Measurements from ENCODE around the gene MAP3K5.
"Not testable (repeated sequence)": the region's sequence is repeated elsewhere in the genome, so short reads cannot be mapped to it uniquely, and the experiment has no call there.

The MAP3K5 gene

DNA sequence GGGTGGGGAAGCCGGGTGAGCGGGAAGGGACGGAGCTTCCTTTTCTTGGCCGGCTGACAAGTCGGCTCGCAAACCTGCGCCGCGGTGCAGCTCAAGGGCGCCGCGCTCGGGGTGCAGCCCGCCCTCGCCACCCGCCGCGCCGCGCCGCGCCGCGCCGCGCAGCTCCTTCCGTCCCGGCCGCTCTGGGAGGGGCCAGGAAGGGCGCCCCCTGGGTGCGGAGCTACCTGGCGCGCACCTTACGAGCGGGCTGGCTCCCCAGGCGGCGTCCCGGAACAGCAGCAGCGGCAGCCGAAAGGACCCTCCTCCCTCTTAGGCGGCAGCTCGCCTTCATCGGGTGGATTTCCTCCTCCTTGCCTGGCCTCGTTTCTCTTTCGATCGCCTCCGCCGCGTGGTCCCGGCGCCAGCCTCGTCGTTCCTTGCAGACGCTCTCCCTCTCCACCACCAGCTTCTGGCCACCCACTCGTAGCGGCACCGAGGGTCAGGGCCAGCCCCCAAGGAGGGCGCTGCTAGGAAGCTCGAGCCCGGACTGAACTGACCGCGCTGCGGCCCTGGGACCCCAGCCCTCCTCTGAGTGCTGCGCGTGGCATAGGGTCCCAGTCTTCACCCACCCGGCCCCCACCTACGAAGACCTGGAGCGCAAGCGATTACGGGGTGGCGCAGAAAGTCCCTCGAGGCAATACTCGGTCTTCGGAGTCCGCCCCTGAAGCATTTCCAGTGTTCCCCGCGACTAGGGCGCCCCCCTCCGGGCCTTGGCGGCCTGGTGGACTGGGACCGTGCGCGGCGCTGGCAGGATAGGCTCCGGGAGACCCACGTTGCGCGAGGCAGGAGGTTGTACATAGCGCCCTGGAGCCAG, at the start of gene MAP3K5:
Gene MAP3K5, minus strand, starts transcription at position 68 of the 853 bp plus-strand sequence. CDS start 320 bp downstream, outside the sequence.
- peak; percentile 91 for DNase-seq (ENCODE audit: low read depth)

GRCh38 chr6:136840276-136841001, 48.2 kb upstream of the MAP3K5 start:
- DNase-seq (ENCODE audit: low read depth) = no peak

DNA sequence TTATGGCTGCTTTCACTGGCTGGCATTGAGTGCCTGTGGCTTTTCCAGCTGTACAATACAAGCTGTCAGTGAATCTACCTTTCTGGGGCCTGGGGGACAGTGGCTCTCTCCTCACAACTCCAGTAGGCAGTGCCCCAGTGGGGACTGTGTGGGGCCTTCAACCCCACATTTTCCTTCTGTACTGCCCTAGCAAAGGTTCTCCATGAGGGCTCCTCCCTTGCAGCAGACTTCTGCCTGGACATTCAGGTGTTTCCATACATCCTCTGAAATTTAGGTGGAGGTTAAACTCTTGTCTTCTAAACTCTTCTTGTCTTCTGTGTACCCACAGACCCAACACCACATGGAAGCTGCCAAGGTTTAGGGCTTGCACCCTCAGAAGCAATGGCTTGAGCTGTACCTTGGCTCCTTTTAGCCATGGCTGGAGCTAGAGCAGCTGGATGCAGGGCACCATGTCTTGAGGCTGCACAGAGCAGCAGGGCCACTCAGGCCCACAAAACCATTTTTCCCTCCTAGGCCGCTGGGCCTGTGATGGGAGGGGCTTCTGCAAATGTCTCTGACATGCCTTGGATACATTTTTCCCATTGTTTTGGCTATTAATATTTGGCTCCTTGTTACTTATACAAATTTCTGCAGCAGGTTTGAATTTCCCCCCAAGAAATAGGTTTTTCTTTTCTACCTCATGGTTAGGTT, 39.7 kb upstream of the MAP3K5 start:
- no peak for DNase-seq (ENCODE audit: low read depth)

- no peak for DNase-seq (ENCODE audit: low read depth)
These were observed 33.9 kb upstream of the MAP3K5 start for GRCh38 chr6:136826216-136826615.

GRCh38 chr6:136823128-136823660, 30.9 kb upstream of the MAP3K5 start:
- DNase-seq (ENCODE audit: low read depth) = no peak

- peak; percentile 91 for DNase-seq (ENCODE audit: low read depth)
These were observed 30.3 kb upstream of the MAP3K5 start, which contains the start of gene PEX7 for GRCh38 chr6:136822376-136823127. Gene PEX7 (plus strand): TSS chr6:136822592. CDS start chr6:136822666, 74 bp downstream.

- DNase-seq (ENCODE audit: low read depth) = peak; percentile 53
These were observed 29.7 kb upstream of the MAP3K5 start for GRCh38 chr6:136822046-136822375.

DNA sequence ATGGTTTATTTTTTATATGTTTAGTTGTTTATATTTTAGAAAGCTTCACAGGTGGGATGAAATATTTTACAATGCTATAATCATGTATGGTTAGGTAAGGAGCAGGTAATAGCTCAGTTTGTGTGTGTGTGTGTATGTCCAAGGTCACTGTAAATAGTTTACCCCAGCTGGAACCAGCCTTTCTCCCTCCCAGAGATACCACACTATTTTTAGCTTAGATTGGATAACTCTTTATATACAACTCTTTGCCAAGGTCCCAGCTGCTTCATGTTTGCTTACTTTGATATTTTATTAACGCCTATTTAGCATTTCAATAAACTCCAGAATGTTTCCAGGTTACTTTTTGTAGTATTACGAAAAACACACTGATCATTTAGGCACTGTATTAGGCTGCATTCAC, 28.3 kb upstream of the MAP3K5 start:
- no peak for DNase-seq (ENCODE audit: low read depth)

DNA sequence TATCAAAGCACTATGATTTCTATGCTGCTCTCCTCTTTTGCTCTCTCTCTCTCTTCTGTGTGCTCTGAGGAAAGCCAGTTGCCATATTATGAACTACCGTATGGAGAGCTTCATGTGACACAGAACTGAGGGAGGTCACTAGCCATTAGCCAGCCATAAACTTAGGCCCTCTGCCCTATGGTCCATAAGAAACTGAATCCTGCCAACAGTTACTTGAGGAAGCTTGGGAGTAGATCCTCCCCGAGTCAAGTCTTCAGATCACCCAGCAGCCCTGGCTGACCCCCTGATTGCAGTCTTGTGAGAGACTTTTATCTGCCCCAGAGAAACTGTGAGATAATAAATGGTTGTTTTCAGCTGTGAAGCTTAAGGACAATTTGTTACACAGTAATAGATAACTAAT, 24.4 kb upstream of the MAP3K5 start:
- DNase-seq (ENCODE audit: low read depth) = no peak

GRCh38 chr6:136815608-136816007, 23.3 kb upstream of the MAP3K5 start:
- DNase-seq (ENCODE audit: low read depth) = not testable (repeated sequence)

GRCh38 chr6:136812174-136812573, 19.9 kb upstream of the MAP3K5 start:
- DNase-seq (ENCODE audit: low read depth) = no peak

DNA sequence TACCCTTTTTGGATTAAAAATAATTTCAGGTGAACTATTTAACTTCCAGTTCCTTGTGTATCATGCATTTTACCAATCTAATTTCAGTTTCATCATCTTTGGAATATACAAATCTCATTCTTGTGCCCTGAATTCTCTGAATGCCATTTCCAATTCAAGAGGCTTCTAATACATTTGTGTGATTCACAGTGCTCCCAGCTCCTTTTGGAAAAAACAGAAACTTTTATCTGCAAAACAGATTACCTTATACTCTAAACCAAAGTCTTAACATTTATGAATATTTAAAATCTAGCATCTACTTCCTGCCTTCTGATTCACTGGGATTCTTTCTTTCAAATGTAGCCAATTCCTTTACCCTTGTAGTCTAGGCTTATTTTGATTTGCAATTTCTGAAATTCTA, 19.0 kb upstream of the MAP3K5 start:
- DNase-seq (ENCODE audit: low read depth) = no peak

- no peak for DNase-seq (ENCODE audit: low read depth)
These were observed 17.0 kb upstream of the MAP3K5 start for GRCh38 chr6:136809091-136809860.

- DNase-seq (ENCODE audit: low read depth) = no peak
These were observed 11.3 kb upstream of the MAP3K5 start for GRCh38 chr6:136803608-136804007.

- DNase-seq (ENCODE audit: low read depth) = no peak
These were observed 9.3 kb upstream of the MAP3K5 start for GRCh38 chr6:136801581-136801980.

GRCh38 chr6:136798044-136798443, 5.8 kb upstream of the MAP3K5 start:
- DNase-seq (ENCODE audit: low read depth) = no peak

- DNase-seq (ENCODE audit: low read depth) = no peak
These were observed 3.7 kb upstream of the MAP3K5 start for GRCh38 chr6:136795996-136796395.

DNA sequence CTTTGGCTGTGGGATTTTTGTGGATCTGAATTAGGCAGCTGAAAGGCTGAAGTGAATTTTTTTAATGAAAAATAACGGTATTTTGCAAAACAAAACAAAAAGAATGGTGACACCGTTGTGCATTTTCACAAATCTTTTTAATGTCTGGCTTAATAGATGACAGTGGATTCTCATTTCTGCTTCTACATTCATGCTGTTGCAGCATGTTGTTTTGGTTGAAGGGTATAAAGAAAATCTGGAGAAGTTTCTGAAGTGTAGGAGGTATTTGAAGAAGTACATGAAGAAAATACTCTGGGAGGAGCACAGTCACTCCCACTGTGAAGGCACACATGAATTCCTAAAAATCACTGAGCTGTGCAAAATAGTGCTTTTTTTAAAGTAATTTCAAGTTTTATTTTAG, 3.1 kb upstream of the MAP3K5 start:
- no peak for DNase-seq (ENCODE audit: low read depth)

- no peak for DNase-seq (ENCODE audit: low read depth)
These were observed 1.1 kb upstream of the MAP3K5 start for GRCh38 chr6:136793363-136793762.

DNA sequence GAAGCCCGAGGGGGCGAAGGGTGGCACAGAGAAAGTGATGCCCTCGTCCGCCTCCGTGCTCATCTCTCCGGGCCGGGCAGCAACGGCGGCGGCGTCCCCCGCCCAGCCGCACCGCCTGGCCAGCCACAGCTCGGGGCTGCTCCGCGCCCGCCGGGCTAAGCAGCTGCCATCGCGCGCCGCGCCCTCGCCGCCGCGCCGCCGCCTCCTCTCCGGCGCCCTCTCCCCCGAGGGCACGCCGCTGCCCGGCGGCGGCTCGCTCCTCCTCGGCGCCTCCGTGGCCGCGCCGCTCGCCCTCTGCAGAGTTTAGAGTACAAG, 225 bp downstream of the MAP3K5 start:
- no peak for DNase-seq (ENCODE audit: low read depth)
